BJ (cell line): Measurements from ENCODE around the gene CACNA2D2. TPM values are rescaled to one million over a fixed set of nuclear protein-coding genes. Genes with fewer than 3 reads are reported as not detected.

Experiments used
- CTCF ChIA-PET: fragments of 350-600 bp; formaldehyde crosslinking; extraction: SDS; loops from one replicate; lab custom pipeline; 2021; ENCODE audit warnings: antibody characterized with exemption, inconsistent platforms; lab: Yijun Ruan, JAX
- POLR2A ChIA-PET: fragments of 300-600 bp; sonication (Branson Sonifier 250); formaldehyde crosslinking; extraction: SDS; loops from one replicate; lab custom pipeline; 2021; ENCODE audit warnings: antibody characterized with exemption; lab: Charles Lee
- DNase-seq: peaks from one replicate; pipeline ENCODE4 v3.0.0-alpha.2; 2011; ENCODE audit warnings: low read depth
- H3K27me3 ChIP-seq: 2 replicates; pipeline ENCODE4 v1.6.0; 2011; ENCODE audit warnings: low read length; ENCODE audit not compliant: control insufficient read depth, insufficient read depth
- H3K36me3 ChIP-seq: 2 replicates; pipeline ENCODE4 v1.5.1; 2011; ENCODE audit warnings: low read length; ENCODE audit not compliant: control insufficient read depth, insufficient read depth
- H3K4me3 ChIP-seq: 2 replicates; pipeline ENCODE4 v1.5.1; 2011; ENCODE audit warnings: low read depth, mild to moderate bottlenecking, control low read depth, low read length
- polyA plus RNA-seq: library from polyadenylated mRNA; depleted of rRNA; stranded (reverse); fragments of >200 nt; gene quantifications from 2 replicates; pipeline ENCODE4 v1.2.3, GENCODE V29; 2011
- TF ChIP-seq, protein P1 (sequence below): IDR thresholded peaks from 2 replicates; pipeline ENCODE4 v1.5.1; 2011; ENCODE audit warnings: low read depth, mild to moderate bottlenecking, control low read depth, inconsistent platforms, low read length, moderate library complexity; ENCODE audit not compliant: insufficient read depth

Gene CACNA2D2
- polyA plus RNA-seq, 1 experiment = 0.11 TPM

GRCh38 chr3:50319181-50319893, 184.1 kb downstream of the CACNA2D2 start:
- Histone ChIP-seq H3K27me3 (no peaks in the 10 kb centered on the region), H3K4me3 (no peak overlapping the region), H3K36me3 (peaks cover 20% of the 10 kb centered on the region)
- ChIA-PET POLR2A (no interaction called here), CTCF (interaction anchor here (0.6 to 1.3 kb wide), 4 partner anchors 12 to 611 kb away, joined by 3 to 5 read pairs (median 3); partner anchors contain the start of gene IFRD2)
- DNase-seq = no peak
- TF ChIP-seq, protein P1, sequence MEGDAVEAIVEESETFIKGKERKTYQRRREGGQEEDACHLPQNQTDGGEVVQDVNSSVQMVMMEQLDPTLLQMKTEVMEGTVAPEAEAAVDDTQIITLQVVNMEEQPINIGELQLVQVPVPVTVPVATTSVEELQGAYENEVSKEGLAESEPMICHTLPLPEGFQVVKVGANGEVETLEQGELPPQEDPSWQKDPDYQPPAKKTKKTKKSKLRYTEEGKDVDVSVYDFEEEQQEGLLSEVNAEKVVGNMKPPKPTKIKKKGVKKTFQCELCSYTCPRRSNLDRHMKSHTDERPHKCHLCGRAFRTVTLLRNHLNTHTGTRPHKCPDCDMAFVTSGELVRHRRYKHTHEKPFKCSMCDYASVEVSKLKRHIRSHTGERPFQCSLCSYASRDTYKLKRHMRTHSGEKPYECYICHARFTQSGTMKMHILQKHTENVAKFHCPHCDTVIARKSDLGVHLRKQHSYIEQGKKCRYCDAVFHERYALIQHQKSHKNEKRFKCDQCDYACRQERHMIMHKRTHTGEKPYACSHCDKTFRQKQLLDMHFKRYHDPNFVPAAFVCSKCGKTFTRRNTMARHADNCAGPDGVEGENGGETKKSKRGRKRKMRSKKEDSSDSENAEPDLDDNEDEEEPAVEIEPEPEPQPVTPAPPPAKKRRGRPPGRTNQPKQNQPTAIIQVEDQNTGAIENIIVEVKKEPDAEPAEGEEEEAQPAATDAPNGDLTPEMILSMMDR = no peak

- Histone ChIP-seq H3K4me3 (no peak overlapping the region), H3K36me3 (peaks cover 20% of the 10 kb centered on the region), H3K27me3 (no peaks in the 10 kb centered on the region)
- ChIA-PET CTCF (interaction anchor here (0.6 to 1.3 kb wide), 4 partner anchors 11 to 610 kb away, joined by 3 to 5 read pairs (median 3); partner anchors contain the start of gene IFRD2), POLR2A (no interaction called here)
- DNase-seq = no peak
- TF ChIP-seq, protein P1 = no peak
Observed at GRCh38 chr3:50318615-50319014, 184.8 kb downstream of the CACNA2D2 start.

- Histone ChIP-seq H3K4me3 (no peak overlapping the region), H3K36me3 (peaks cover 20% of the 10 kb centered on the region), H3K27me3 (no peaks in the 10 kb centered on the region)
- CTCF ChIA-PET = interaction anchor here (1.2 to 1.9 kb wide), 3 partner anchors 11 to 91 kb away, joined by 3 read pairs; partner anchors contain the start of genes HYAL3 and NAA80
- DNase-seq = no peak
- POLR2A ChIA-PET = no interaction called here
- TF ChIP-seq, protein P1 = no peak
Observed at GRCh38 chr3:50318163-50318562, 185.3 kb downstream of the CACNA2D2 start.

- CTCF ChIA-PET = interaction anchor here (1.9 kb wide), 1 partner anchor 18 kb away, joined by 3 read pairs; the partner anchor contains the start of genes HYAL3 and NAA80
- no peaks in the 10 kb centered on the region for H3K27me3 ChIP-seq
- no peak for DNase-seq
- TF ChIP-seq, protein P1 = no peak
- peaks cover 20% of the 10 kb centered on the region for H3K36me3 ChIP-seq
- H3K4me3 ChIP-seq = no peak overlapping the region
- POLR2A ChIA-PET = no interaction called here
Observed at GRCh38 chr3:50317300-50317699, 186.1 kb downstream of the CACNA2D2 start.

GRCh38 chr3:50316657-50317242, 186.7 kb downstream of the CACNA2D2 start:
- ChIA-PET POLR2A (no interaction called here), CTCF (interaction anchor here (1.9 to 3.0 kb wide), 2 partner anchors 7 to 18 kb away, joined by 3 to 15 read pairs; partner anchors contain the start of genes HYAL2, HYAL3 and NAA80)
- no peak overlapping the region for H3K4me3 ChIP-seq
- peaks cover 20% of the 10 kb centered on the region for H3K36me3 ChIP-seq
- DNase-seq = no peak
- TF ChIP-seq, protein P1 = no peak
- no peaks in the 10 kb centered on the region for H3K27me3 ChIP-seq
